HUDEP-2 (cell line): ENCODE measurements around the gene ADGRE2.
A peak's percentile ranks its signal among the peaks of the same experiment; 100 is the strongest.

Source experiments
- DNase-seq, 76 experiments: peaks; one replicate each; lab custom pipeline; 2025; ENCODE audit not compliant: unreplicated experiment in 76 of 76; lab: John Stamatoyannopoulos, UW

Gene ADGRE2

GRCh38 chr19:14748601-14749000, 29.8 kb downstream of the ADGRE2 start:
- DNase-seq = no peak

- no peak for DNase-seq
Observed at GRCh38 chr19:14746886-14747285, 31.5 kb downstream of the ADGRE2 start.

- no peak for DNase-seq
Observed at GRCh38 chr19:14735915-14736314, 42.4 kb downstream of the ADGRE2 start.

GRCh38 chr19:14733574-14733973, 44.8 kb downstream of the ADGRE2 start:
- no peak for DNase-seq

- no peak for DNase-seq
Observed at GRCh38 chr19:14732510-14732909, 45.9 kb downstream of the ADGRE2 start.

- no peak for DNase-seq
Observed at GRCh38 chr19:14731200-14731599, 47.2 kb downstream of the ADGRE2 start.

- no peak for DNase-seq
Observed at GRCh38 chr19:14728595-14728994, 49.8 kb downstream of the ADGRE2 start.

GRCh38 chr19:14722127-14722526, 56.2 kb downstream of the ADGRE2 start:
- DNase-seq = no peak

- DNase-seq = no peak
Observed at GRCh38 chr19:14719162-14719561, 59.2 kb downstream of the ADGRE2 start.

GRCh38 chr19:14718522-14719116, 59.7 kb downstream of the ADGRE2 start:
- no peak for DNase-seq

- DNase-seq = no peak
Observed at GRCh38 chr19:14715841-14716240, 62.5 kb downstream of the ADGRE2 start.

- DNase-seq = no peak
Observed at GRCh38 chr19:14704450-14704849, 73.9 kb downstream of the ADGRE2 start.

GRCh38 chr19:14703833-14704232, 74.5 kb downstream of the ADGRE2 start:
- no peak for DNase-seq

GRCh38 chr19:14700711-14701375, 77.5 kb downstream of the ADGRE2 start:
- no peak for DNase-seq

- no peak for DNase-seq
Observed at GRCh38 chr19:14699641-14700040, 78.7 kb downstream of the ADGRE2 start.

- DNase-seq = no peak
Observed at GRCh38 chr19:14695471-14695870, 82.9 kb downstream of the ADGRE2 start.

- no peak for DNase-seq
Observed at GRCh38 chr19:14694641-14695266, 83.6 kb downstream of the ADGRE2 start.

- peak in 75 of 76 experiments; percentile 70 to 100 (median 98) for DNase-seq
Observed at GRCh38 chr19:14689598-14690503, 88.5 kb downstream of the ADGRE2 start, which contains the start of gene ZNF333. Gene ZNF333, plus strand, starts transcription at chr19:14690048. Its CDS starts 3,444 bp downstream, at chr19:14693492.

- DNase-seq = peak in 16 of 76 experiments; percentile 2 to 35 (median 10)
Observed at GRCh38 chr19:14686411-14686810, 91.9 kb downstream of the ADGRE2 start.

- DNase-seq = no peak
Observed at GRCh38 chr19:14683439-14683838, 94.9 kb downstream of the ADGRE2 start.
